GM21423 (cell line): ENCODE results near the gene CNGA2.

ENCODE experiments used
- ATAC-seq: cut with Tn5 transposase; IDR thresholded peaks from one replicate; pipeline ENCODE4 v1.9.1; 2021; ENCODE audit warnings: mild to moderate bottlenecking, moderate library complexity; ENCODE audit not compliant: unreplicated experiment

The CNGA2 gene

GRCh38 chrX:151793886-151794285 is 59.3 kb downstream of the CNGA2 start:
- no peak for ATAC-seq
